Liver (tissue), 9 donors: ENCODE data around the gene OR4B1. TPM values are rescaled to one million over a fixed set of nuclear protein-coding genes. Genes with fewer than 3 reads are reported as not detected.
"Not testable (repeated sequence)": the region's sequence is repeated elsewhere in the genome, so short reads cannot be mapped to it uniquely, and the experiment has no call there.

Experiments used
- DNase-seq: peaks from one replicate; pipeline ENCODE4 v3.0.0-alpha.2; 2017; ENCODE audit warnings: low spot score
- H3K27ac ChIP-seq, 2 donors: one replicate each; pipeline ENCODE4 v1.7.0; 2013; ENCODE audit warnings: inconsistent platforms in 2 of 2, low read length in 2 of 2, control low read depth in 1 of 2, low read depth in 1 of 2, mild to moderate bottlenecking in 1 of 2
- H3K27me3 ChIP-seq, 4 donors: one replicate each; pipeline versions ENCODE4 v1.6.1 to v1.7.0; 2013; ENCODE audit warnings: low read length in 3 of 4, inconsistent platforms in 1 of 4, mild to moderate bottlenecking in 1 of 4, moderate library complexity in 1 of 4; ENCODE audit not compliant: control insufficient read depth in 4 of 4, insufficient read depth in 4 of 4
- H3K36me3 ChIP-seq, 4 donors: one replicate each; pipeline versions ENCODE4 v1.6.1 to v1.7.0; 2013; ENCODE audit warnings: low read length in 3 of 4, mild to moderate bottlenecking in 3 of 4, low read depth in 1 of 4, moderate library complexity in 1 of 4; ENCODE audit not compliant: control insufficient read depth in 4 of 4, insufficient read depth in 3 of 4
- H3K4me1 ChIP-seq, 4 donors: one replicate each; pipeline versions ENCODE4 v1.6.1 to v1.7.0; 2013; ENCODE audit warnings: low read length in 3 of 4, mild to moderate bottlenecking in 3 of 4, moderate library complexity in 1 of 4; ENCODE audit not compliant: control insufficient read depth in 4 of 4, insufficient read depth in 4 of 4
- H3K4me3 ChIP-seq, 3 donors: one replicate each; pipeline versions ENCODE4 v1.6.1 to v1.7.0; 2013; ENCODE audit warnings: low read length in 3 of 3, control low read depth in 1 of 3, low read depth in 1 of 3, mild to moderate bottlenecking in 1 of 3
- H3K9ac ChIP-seq, 2 donors: one replicate each; pipeline ENCODE4 v1.7.0; 2013; ENCODE audit warnings: low read length in 2 of 2, mild to moderate bottlenecking in 2 of 2, moderate library complexity in 2 of 2, control low read depth in 1 of 2, low read depth in 1 of 2
- H3K9me3 ChIP-seq, 4 donors: one replicate each; pipeline versions ENCODE4 v1.6.1 to v1.7.0; 2013; ENCODE audit warnings: low read length in 3 of 4; ENCODE audit not compliant: control insufficient read depth in 4 of 4
- ATF3 ChIP-seq: IDR thresholded peaks from 2 replicates; pipeline ENCODE4 v1.6.1; 2016; ENCODE audit warnings: antibody characterized with exemption
- CTCF ChIP-seq: fragments of 150-350 bp; IDR thresholded peaks from 2 replicates; pipeline ENCODE4 v1.5.1; 2017; ENCODE audit warnings: improper control_type of control experiment, low read depth, low read length; ENCODE audit not compliant: missing input control
- EGR1 ChIP-seq, 2 donors: IDR thresholded peaks; 2 replicates each; pipeline ENCODE4 v1.6.1; 2016 to 2018; ENCODE audit warnings: antibody characterized with exemption in 2 of 2, low read depth in 2 of 2
- FOXA1 ChIP-seq: IDR thresholded peaks from 2 replicates; pipeline ENCODE4 v1.6.1; 2016; ENCODE audit warnings: antibody characterized with exemption
- HNF4G ChIP-seq: IDR thresholded peaks from 2 replicates; pipeline ENCODE4 v1.6.1; 2016; ENCODE audit warnings: antibody characterized with exemption
- JUND ChIP-seq, 2 donors: IDR thresholded peaks; 2 replicates each; pipeline ENCODE4 v1.6.1; 2016; ENCODE audit warnings: antibody characterized with exemption in 2 of 2
- NR2F2 ChIP-seq: IDR thresholded peaks from 2 replicates; pipeline ENCODE4 v1.6.1; 2016; ENCODE audit warnings: antibody characterized with exemption
- RAD21 ChIP-seq, 2 donors: IDR thresholded peaks; 2 replicates each; pipeline ENCODE4 v1.6.1; 2016; ENCODE audit warnings: antibody characterized with exemption in 2 of 2, mild to moderate bottlenecking in 2 of 2
- RXRA ChIP-seq, 2 donors: IDR thresholded peaks; 2 replicates each; pipeline ENCODE4 v1.6.1; 2017 to 2018; ENCODE audit warnings: antibody characterized with exemption in 2 of 2, mild to moderate bottlenecking in 1 of 2
- TAF1 ChIP-seq: conservative IDR thresholded peaks from 2 replicates; pipeline ENCODE4 v1.6.1; 2016; ENCODE audit warnings: antibody characterized with exemption, mild to moderate bottlenecking
- ZBTB33 ChIP-seq: IDR thresholded peaks from 2 replicates; pipeline ENCODE4 v1.6.1; 2016; ENCODE audit warnings: antibody characterized with exemption
- WGBS: extraction: QIAGEN DNeasy Blood & Tissue Kit; methylation state at CpG from one replicate; pipeline ENCODE4 v1.1.7; 2013; 5-methylcytosine and 5-hydroxymethylcytosine counted together
- polyA plus RNA-seq, 2 donors: library from polyadenylated mRNA; stranded (reverse) in 1 of 2; unstranded in 1 of 2; fragments of 200-250 nt in 1 of 2; fragments of >200 nt in 1 of 2; fragmentation: Nextera tagmentation in 1 of 2; extraction: Ambion mirVana in 1 of 2; gene quantifications; one replicate each; pipeline versions ENCODE4 v1.2.1 to v1.2.3, GENCODE V29; 2013 to 2015
- total RNA-seq, 2 donors: library from RNA; depleted of rRNA; stranded (reverse); fragments of >200 nt; gene quantifications; one replicate each; pipeline ENCODE4 v1.2.3, GENCODE V29; 2014
- donor health status: healthy.
- donor health status: healthy.
- donor health status: healthy.
- donor health status: healthy.
- donor health status: healthy.

Gene OR4B1
- total and polyA plus RNA-seq, 4 donors = not detected

- DNase-seq = no peak
- no peak overlapping the region for H3K9ac ChIP-seq
These were observed 32.2 kb upstream of the OR4B1 start for GRCh38 chr11:48184452-48184851.

GRCh38 chr11:48190906-48191654, 25.5 kb upstream of the OR4B1 start:
- H3K4me1 ChIP-seq, H3K27me3 ChIP-seq, DNase-seq, H3K9ac ChIP-seq, H3K4me3 ChIP-seq, H3K36me3 ChIP-seq, H3K9me3 ChIP-seq, H3K27ac ChIP-seq: not testable (repeated sequence)
- WGBS = 55% methylated on average over 10 of the region's 10 CpGs

More at GRCh38 chr11:48184452-48184851, 32.2 kb upstream of the OR4B1 start:
- H3K27ac ChIP-seq = no peak overlapping the region
- H3K4me3 ChIP-seq = no peak overlapping the region
- H3K9me3 ChIP-seq = no peaks in the 10 kb centered on the region
- H3K36me3 ChIP-seq = no peaks in the 10 kb centered on the region
- H3K27me3 ChIP-seq = no peaks in the 10 kb centered on the region
- no peak for TF ChIP-seq FOXA1
- no peaks in the 10 kb centered on the region for H3K4me1 ChIP-seq

- no peak overlapping the region for H3K9ac ChIP-seq
- WGBS = 51% methylated on average over 2 of the region's 2 CpGs
- H3K27ac ChIP-seq = no peak overlapping the region
- no peak for TF ChIP-seq ZBTB33
- no peak for TF ChIP-seq RAD21 (IDR thresholded peaks at IDR 0.05)
- no peak for TF ChIP-seq RXRA (IDR thresholded peaks at IDR 0.05)
- no peak for TF ChIP-seq CTCF
- no peak for TF ChIP-seq HNF4G
- TF ChIP-seq ATF3 = no peak
- no peak for TF ChIP-seq FOXA1
- no peak overlapping the region for H3K4me3 ChIP-seq
- peaks cover 0 to 7% (median 0%) of the 10 kb centered on the region in 4 donors for H3K27me3 ChIP-seq
- H3K4me1 ChIP-seq = no peaks in the 10 kb centered on the region
- H3K9me3 ChIP-seq = peaks cover 0 to 8% (median 4%) of the 10 kb centered on the region in 4 donors
- no peaks in the 10 kb centered on the region for H3K36me3 ChIP-seq
- no peak for DNase-seq
These were observed 22.7 kb upstream of the OR4B1 start for GRCh38 chr11:48193876-48194275.

GRCh38 chr11:48207881-48208280, 8.7 kb upstream of the OR4B1 start:
- Histone ChIP-seq H3K9ac (no peak overlapping the region), H3K27ac (no peak overlapping the region), H3K36me3 (no peaks in the 10 kb centered on the region), H3K9me3 (no peaks in the 10 kb centered on the region), H3K27me3 (peaks cover 0 to 5% (median 0%) of the 10 kb centered on the region in 4 donors), H3K4me3 (no peak overlapping the region), H3K4me1 (no peaks in the 10 kb centered on the region)
- no peak for DNase-seq
- WGBS = 66% methylated on average over 2 of the region's 2 CpGs
- TF ChIP-seq CTCF (no peak), JUND (IDR thresholded peaks at IDR 0.05) (no peak), TAF1 (no peak), ZBTB33 (no peak), RXRA (IDR thresholded peaks at IDR 0.05) (no peak), HNF4G (no peak), NR2F2 (no peak), EGR1 (IDR thresholded peaks at IDR 0.05; ENCODE audit: low read depth in 2 of 2) (no peak)
